Activated CD8-positive, alpha-beta memory T cell treated with anti-CD3 and anti-CD28 coated beads for 48 hours (primary cell): ENCODE measurements around the gene PANK4.

Source experiments
- DNase-seq, 3 experiments: peaks; one replicate each; pipeline ENCODE4 v3.0.0-alpha.2; 2020; ENCODE audit warnings: low read depth in 2 of 3, low spot score in 2 of 3

Gene PANK4

DNA sequence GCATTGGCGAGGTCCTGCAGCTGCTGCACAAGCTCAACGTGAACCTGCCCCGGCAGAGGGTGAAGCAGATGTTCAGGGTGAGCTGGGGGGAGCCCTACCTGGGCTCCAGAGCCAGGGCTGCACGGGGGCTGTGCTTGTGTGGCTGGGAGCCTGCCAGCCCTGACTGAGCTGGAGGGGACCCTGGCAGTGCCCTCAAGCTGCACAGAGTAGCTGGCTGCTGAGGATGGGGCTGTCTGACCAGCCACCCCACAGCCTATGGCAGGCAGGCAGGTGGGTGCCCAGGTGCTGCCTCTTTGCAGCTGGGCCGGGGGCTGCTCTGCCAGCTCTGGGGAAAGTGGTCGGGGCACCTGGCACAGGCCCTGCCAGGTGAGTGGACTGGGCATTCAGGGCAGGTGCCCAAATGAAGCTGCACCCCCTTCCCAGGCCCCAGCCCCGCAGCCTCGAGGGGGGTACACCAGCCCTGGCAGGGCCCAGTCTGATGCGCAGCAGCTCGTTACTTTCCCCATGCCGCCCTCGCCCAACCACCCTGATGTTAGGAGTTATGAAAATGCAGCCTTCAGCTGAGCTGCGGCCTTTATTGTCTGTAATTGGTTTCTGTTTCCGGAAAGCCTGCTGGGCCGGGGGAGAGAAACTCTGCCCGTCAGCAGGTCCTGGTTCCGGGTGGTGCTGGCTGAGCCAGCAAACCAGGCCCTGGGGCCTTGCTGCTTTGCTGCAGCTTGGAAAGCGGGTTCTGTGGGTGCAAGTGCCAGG is 46.0 kb downstream of the PANK4 start:
- DNase-seq = no peak

DNA sequence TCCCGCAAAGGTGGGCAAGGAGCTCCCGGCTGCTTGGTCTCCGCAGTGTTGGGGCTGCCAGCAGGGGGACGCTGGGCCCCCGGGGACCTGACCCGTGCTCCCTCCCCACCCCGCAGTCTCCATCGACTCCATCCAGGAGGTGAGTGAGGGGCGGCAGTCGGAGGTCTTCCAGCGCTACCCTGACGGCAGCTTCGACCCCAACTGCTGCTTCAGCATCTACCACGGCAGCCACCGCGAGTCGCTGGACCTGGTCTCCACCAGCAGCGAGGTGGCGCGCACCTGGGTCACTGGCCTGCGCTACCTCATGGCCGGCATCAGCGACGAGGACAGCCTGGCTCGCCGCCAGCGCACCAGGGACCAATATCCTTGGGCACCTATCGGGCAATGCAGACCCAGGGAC is 46.8 kb downstream of the PANK4 start:
- no peak for DNase-seq

DNA sequence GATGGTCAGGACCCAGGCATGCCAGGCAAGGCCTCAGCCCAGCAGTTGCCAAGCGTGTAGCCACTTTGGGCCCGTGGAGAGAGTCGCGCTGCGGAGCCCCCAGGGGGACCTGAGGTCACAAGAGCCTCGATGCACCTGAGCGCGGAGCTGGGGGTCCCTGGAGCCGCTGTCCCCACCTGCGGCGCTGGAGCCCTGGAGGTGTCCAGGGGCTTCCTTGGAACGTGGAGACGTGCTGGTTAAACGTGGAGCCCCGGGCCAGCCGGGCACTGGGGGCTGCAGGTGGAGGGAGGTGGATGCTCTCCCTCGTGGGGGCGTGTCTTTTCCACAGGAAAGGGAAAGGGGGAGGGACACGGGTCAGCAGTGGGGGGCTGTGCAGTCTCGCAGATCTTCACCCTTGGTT is 47.2 kb downstream of the PANK4 start:
- no peak for DNase-seq

DNA sequence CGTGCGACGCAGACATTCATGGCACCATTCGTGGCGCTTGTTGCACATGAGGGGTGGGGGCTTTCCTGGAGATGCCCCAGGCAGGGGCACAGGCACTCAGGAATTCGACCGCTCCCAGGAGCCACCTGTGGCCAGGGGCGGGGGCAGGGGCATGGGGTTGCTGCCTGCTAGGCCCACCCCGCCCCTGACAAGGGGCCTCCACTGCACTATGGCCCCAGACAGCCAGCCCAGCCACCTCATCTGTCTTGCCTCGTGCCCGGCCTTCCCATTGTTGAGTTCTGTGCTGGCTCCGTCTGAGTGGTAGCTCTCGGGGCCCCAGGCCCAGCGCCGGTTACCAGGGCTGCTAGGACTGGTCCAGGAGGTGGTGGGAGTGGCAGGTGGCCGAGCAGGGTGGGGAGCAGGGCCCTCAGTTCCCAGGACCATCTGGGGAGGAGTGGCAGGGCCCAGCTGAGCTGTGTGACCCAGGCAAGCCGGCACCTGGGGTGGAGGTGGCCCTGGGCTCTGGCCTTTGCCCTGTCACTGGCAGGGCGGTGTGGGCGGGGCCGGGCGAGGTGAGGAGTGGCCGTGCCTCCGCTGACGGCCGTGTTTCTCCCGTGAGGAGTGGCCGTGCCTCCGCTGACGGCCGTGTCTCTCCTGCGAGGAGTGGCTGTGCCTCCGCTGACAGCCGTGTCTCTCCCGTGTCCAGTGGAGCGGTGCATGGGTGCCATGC is 48.5 kb downstream of the PANK4 start:
- no peak for DNase-seq

DNA sequence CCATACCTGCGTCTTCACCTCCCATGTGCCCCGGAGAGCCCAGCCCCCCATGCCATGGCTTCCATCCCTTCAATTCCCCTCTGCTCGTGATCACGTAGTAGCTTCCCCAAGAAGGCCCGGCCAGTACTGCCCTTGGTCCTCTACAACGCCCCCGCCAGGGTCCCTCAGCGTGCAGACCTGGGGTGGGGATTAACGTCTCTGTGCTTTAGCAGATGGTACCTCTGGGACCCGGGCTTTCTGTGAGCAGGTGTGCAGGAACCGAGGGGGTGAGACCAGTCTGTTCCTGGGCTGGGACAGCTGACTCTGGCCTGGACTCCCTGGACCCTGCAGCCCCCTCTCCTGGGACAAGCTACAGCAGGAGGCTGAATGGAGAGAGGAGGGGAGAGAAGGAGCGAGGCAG is 49.1 kb downstream of the PANK4 start:
- DNase-seq = no peak

DNA sequence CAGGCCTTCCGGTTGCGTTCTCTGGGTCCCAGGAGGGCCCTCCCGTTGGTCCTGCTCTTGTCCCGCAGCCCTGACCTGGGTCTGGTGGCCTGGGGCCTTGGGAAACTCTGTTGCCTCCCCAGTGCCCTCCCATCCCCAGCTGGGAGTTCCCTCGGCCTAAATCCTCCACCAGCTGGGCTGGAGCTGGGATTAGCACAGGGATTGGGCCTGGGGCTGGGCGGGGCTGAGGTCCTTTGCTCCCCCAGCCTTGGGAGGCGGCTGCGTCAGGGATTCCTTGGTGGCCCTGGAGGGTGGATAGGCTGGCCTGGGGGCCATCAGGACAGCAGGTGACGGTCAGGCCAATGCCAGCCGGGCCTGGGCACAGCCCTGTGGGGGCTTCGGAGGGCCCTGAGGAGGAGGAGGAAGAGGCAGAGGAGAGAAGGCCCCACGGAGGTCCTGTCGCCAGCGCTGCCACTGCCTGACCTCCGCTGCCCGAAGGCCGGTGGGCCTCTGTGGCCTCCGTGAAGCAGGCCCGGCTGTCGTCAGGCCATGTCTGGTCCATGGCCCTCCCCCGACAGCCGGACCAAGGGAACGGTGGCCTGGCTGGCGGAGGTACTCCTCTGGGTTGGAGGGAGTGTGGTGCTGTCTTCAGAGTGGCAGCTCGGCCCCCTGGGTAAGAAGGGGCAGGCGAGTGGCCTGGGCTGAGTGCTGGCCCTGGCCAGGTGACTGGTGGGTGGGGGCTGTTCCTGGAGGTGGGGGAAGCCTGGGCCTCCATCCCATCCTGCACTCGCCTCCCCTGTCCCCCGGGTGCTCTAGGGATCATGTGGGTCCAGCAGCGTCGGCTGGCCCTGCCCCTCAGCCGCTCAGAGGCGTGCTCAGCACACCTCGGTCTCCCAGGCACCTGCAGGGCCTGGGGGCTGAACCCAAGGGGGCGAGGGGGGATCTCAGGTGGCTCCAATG is 50.1 kb downstream of the PANK4 start, which contains the start of gene PLCH2:
TSS of gene PLCH2 (plus strand) at position 229 of the 939 bp plus-strand sequence. CDS start at position 529, 300 bp downstream.
- DNase-seq = no peak

DNA sequence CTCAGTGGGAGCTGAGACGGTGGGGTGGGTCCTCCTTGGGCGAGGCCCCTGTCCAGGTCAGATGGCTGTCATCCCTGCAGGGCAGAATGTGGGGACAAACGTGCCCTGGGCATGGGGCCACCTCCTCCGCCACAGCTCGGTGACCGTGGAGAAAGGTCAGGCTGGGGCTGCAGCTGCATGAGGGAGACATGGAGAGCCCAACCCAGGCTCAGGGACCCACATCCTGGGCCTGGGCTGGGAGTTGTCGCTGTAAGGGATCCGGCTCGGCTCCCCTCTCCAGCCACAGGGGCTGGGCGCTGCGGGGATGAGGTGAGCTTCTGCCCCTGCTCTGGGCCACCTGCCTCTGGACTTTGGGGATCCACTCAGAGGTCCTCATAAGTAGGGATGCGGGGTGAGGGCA is 50.8 kb downstream of the PANK4 start:
- DNase-seq = no peak

DNA sequence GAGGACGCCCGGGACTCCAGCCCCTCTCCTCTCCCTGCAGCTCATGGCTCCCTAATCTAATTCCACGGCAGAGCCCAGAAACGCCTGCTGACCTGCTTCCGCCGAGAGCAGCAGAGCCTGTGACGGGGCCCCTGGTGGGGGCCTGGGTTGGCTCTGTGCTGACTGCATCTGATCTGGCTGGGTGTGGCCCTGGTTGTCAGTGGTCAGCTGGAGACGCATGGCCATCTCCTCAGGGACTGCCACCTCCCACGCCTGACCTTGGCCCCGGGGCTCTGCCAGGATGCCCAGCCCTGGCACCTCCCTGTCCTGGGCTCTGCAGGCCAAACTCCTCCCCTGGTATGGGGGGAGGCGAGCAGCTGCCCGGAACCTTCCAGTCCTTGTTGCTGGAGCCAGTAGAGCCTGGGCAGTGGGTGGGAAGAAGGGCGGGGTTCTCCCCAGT is 51.4 kb downstream of the PANK4 start:
- no peak for DNase-seq

DNA sequence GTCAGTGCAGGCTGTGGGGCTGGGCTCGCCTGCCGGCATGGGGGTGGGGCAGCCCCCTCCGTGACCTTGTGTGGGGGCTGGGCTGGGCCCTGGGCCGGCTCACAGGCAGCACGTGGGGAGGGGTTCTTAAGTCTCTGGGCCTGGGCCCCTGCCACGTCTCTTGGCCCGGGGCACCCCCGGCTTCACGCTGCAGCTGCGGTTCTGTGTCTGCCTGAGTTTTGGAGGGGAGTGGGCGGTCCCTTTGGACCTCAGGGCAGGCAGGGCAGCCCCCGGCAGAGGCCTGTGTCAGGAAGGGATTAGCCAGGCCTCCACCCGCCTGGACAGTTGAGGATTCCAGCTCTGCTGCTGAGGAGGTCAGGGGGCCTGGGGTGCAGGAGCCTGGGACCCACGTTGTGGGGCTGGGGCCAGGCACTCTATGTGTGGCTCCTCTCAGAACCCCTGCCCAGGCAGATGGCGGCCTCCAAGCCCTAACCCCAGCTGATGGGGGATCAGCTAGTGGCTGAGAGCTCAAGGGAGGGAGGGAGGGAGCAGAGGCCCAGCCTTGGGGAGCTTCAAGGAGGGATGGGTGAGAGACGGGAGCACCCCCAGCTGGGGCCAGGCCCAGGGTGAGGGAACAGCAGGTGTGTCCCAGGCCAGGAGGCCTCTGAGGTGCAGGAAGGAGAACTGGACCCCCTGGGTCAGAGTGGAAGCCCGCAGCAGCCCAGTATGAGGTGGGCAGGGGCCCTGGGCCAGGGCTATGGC is 52.1 kb downstream of the PANK4 start:
- DNase-seq = no peak

DNA sequence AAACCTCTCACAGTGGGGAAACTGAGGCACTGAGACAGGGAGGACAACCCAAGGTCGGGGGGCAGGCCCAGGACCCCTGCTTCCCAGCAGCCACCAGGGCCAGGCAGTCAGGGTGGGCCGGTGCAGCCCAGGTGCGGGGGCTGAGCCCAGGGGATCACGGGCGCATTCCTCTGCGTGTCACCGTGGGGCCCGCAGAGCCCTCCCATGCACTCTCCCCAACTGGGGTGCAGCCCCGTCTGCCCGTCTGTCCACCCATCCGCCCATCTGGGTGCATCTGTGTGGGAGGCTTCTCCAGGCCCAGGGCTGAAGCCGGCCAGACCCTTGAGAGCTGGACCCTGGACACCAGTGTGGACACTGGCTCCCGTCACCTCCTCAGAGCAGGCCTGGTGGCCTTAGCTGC is 53.2 kb downstream of the PANK4 start:
- DNase-seq = no peak

DNA sequence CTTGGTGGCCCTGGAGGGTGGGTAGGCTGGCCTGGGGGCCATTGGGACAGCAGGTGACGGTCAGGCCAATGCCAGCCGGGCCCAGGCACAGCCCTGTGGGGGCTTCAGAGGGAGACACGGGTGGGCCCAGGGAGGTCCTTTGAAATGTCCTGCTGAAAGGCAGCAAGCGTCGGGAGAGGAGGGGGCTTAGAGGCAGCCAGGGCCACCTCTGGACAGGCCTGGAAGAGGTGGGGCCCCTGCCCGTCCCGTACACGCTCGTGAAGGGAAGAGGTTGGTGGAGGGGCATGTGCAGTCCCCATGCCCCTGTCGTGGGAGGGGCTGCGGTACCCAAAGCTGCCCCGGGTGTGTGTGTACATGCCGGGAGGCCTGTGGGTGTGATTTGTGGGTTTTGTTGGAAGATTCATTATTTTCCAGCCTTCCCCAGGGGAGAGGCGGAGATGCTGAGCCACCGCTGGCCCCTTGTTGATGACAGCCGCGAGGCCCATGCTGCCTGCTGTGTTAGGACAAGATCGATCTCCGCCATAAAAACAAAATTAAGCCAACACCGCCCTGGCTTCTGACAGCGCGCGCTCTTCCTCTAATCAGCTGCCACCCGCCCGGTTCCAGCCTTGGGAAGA is 53.7 kb downstream of the PANK4 start:
- DNase-seq = no peak

DNA sequence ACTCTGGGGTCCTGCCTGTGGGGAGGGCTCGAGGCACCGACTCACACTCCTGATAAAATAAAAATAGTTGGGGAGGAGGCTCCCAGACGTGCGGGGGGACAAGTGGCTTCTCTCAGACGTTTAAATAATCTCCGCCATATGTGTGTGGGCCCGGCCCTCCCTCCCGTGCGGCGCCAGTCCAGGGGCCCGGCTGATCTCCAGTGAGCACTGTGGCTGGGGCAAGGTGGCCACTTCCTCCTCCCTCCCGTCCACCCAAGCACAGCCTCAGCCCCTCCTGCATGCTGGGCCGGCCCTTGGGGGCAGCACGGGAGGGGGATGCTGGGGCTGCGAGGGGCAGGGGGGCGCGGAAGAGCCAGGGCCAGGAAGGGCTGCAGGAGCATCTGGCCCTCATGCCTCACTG is 54.3 kb downstream of the PANK4 start:
- DNase-seq = no peak

DNA sequence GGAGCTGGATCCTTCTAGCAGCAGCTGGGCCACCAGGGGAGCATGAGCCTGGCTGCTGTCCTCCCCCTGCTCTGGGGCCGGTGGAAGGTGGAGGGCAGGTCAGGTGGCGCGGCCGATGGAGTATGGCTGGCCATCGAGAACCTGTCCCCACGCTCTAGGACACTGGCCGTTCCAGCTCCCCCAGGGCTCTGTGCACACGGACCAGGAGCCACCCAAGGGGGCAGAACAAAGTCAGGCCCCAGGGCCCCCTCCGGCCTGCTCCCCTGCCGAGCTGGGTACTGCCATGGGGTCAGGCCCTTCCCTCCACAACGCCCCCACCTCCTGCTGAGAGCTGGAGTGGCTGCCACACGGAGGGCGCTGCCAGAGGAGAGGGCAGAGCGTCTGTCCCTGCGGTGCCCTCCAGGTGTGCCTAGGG is 54.8 kb downstream of the PANK4 start:
- no peak for DNase-seq

DNA sequence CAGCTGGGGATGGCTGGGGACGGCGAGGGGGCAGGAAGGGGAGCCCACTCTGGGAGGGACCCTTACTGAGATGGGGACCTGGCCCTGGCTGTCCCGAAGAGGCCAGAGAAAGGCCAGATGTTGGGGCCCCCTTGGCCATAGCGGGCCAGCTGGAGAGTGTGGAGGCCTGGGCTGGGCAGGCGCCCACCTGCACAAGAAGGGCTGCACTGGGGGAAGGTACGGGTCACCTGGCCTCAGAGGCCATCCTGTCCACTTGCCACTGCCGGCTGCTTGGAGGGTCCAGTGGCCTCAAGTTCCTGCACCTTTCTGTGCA is 55.3 kb downstream of the PANK4 start:
- DNase-seq = no peak

DNA sequence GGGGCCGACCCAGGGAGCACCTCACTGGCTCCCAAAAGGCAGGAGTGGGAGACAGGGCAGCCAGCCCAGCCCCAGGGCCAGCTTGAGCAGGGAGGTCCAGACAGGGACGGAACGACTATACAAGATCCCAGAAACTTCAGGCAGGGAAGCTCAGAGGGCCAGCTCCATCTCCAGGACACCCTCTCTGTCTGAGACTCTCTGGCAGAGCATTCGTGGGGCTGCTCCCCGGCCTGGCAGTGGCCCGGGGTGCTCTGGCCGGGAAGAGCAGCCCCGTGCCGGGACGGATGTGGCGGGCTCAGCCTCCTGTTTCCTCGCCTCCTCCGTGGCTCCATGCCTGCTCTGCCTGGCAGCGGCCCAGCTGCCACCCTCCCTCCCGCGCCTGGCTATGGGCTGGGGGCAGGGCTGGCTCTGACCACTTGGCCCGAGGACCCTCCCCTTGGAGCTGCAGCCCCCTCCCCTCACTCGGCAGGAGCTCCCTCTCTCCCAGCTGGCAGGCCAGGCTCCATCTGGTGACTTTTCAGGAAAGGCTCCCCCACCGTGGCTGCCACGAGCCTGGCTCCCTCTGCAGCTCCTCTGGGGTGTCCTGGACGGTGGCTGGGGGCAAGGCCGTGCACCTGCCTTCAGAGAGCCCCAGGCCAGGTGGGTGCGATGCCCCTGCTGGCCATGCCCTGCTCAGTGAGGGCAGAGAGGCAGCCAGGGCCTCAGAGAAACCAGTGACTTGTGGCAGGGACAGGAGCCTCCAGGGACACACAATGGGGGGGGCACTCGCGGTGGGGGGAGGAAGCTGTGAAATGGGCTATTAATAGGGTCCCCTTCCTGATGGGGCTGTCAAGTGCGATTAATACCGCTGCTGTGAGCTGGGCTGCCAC is 55.9 kb downstream of the PANK4 start:
- DNase-seq = no peak

DNA sequence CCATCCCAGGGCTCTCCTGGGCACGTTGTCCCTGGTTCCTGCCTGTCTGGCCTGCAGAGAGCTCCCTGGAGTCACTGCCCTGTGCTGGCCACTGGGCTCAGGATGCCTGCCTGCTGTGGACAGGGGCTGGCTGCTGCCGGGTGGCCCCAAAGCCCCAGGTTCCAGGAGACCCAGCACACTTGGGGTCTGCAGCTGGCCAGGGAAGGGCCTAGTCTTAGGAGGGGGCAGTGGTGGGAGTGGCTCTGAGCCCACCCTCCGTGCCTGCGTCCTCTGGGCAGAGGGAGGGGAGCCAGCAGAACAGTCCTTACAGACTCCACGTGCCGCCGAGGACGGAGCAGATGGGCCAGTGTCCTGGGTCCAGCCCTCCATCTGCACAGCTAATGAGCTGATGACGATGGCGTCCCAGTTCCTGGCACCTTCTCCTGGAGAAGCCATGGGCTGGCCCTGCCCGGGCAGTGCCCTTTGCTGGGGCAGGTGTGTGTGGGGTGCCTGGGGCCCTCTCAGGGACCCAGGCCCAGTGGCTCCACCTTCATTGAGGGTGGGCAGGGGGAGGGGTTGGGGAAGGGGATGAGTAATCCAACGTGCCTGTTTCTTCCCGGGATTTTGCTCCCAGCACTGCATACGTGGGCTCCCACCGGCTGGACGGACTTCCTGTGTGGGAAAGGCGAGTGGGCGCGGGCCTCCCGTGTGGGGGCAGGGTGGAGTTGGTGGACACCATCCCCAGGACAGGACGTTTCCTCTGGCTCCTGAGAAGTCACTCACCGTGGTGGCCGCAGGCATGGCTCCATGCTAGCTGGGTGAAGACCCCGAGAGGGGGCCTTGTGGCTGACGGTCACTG is 57.1 kb downstream of the PANK4 start:
- no peak for DNase-seq

DNA sequence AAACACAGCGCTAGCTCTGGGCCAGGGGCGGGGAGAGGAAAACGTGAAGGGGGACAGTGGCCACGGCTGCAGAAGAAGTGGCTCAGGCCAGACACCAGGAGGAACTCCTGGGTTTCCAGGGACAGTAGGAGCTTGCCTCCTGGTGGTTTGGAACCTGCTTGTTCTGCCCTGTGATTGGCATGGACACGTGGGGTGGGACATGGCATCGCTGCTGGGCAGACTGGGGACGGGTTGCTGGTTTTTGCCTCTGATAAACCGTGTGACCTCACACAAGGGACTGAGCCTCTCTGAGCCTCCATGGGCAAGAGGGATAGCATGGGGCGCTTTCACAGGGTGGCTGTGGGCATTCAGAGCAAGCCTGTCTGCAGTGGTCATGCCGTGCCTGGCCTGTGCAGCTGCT is 57.9 kb downstream of the PANK4 start:
- no peak for DNase-seq

DNA sequence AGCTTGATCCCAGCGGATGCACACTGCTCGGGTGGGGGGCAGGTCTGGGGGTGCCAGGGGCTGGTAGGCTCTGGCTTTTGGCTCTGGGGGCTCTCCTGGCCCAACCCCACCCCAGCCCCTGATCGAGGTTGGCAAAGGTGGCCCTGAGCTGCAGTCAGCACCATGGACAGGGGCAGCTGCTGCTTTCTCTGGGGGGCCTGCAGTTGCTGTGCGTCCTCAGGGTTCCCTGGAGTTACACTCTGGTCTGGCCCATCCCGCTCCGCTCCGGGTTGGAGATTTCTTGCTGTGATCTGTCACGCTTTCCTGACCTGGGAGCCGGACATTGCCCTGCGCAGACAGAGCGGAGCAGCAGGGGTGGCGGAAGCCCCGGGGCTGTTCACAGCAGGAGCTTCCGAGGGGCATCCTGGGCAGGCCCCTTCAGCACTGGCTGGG is 58.3 kb downstream of the PANK4 start:
- DNase-seq = peak in 1 of 3 experiments; percentile 18
